NCI-H1105 (cell line): ENCODE results near the gene CD74.

Experiments used
- DNase-seq: peaks from one replicate; lab custom pipeline; 2025; lab: John Stamatoyannopoulos, UW

Gene CD74

GRCh38 chr5:150409638-150410523 lies 2.8 kb downstream of the CD74 start:
- peak; percentile 27 for DNase-seq

GRCh38 chr5:150408231-150408943 lies 4.3 kb downstream of the CD74 start:
- DNase-seq: no peak

GRCh38 chr5:150407096-150407720 lies 5.5 kb downstream of the CD74 start:
- DNase-seq: no peak

- no peak for DNase-seq
Measured at GRCh38 chr5:150406723-150407095, 6.0 kb downstream of the CD74 start.

- DNase-seq: no peak
Measured at GRCh38 chr5:150406103-150406722, 6.5 kb downstream of the CD74 start.

GRCh38 chr5:150404941-150405816 lies 7.5 kb downstream of the CD74 start:
- DNase-seq: no peak

GRCh38 chr5:150404535-150404934 lies 8.2 kb downstream of the CD74 start:
- no peak for DNase-seq

GRCh38 chr5:150404121-150404520 lies 8.6 kb downstream of the CD74 start:
- no peak for DNase-seq

- no peak for DNase-seq
Measured at GRCh38 chr5:150402901-150403342, 9.8 kb downstream of the CD74 start.

GRCh38 chr5:150402229-150402773 lies 10.4 kb downstream of the CD74 start:
- DNase-seq: no peak

- DNase-seq: no peak
Measured at GRCh38 chr5:150401376-150402228, 11.1 kb downstream of the CD74 start.

- DNase-seq: no peak
Measured at GRCh38 chr5:150401076-150401375, 11.7 kb downstream of the CD74 start.

- no peak for DNase-seq
Measured at GRCh38 chr5:150400316-150401075, 12.2 kb downstream of the CD74 start.

GRCh38 chr5:150399524-150400211 lies 13.0 kb downstream of the CD74 start:
- no peak for DNase-seq

- DNase-seq: no peak
Measured at GRCh38 chr5:150398722-150399523, 13.8 kb downstream of the CD74 start.

GRCh38 chr5:150397782-150398721 lies 14.7 kb downstream of the CD74 start:
- DNase-seq: no peak
